ENCODE results near the gene ARSA. TPM values are rescaled to one million over a fixed set of nuclear protein-coding genes. Genes with fewer than 3 reads are reported as not detected.
A peak's percentile ranks its signal among the peaks of the same experiment; 100 is the strongest.

The ARSA gene
- total RNA-seq, result 21.3 TPM

- no peaks in the 10 kb centered on the region for H3K9me3 ChIP-seq (ENCODE audit: low read depth, low read length)
- peak within 1 kb of the TSS; percentile 68 for H3K4me3 ChIP-seq (ENCODE audit: low read length)
- peaks cover 27% of the 10 kb centered on the region for H3K4me1 ChIP-seq (ENCODE audit: insufficient read depth, low read length)
- no peaks in the 10 kb centered on the region for H3K27me3 ChIP-seq (ENCODE audit: insufficient read depth, low read length)
Observed at GRCh38 chr22:50627642-50628542, at the start of gene ARSA. Gene ARSA, minus strand, starts transcription at chr22:50628152. Its CDS starts 373 bp downstream, at chr22:50627779.

- no peak overlapping the region for H3K4me3 ChIP-seq (ENCODE audit: low read length)
- H3K9me3 ChIP-seq (ENCODE audit: low read depth, low read length), result no peaks in the 10 kb centered on the region
- peaks cover 11% of the 10 kb centered on the region for H3K4me1 ChIP-seq (ENCODE audit: insufficient read depth, low read length)
- H3K27me3 ChIP-seq (ENCODE audit: insufficient read depth, low read length), result peaks cover 27% of the 10 kb centered on the region
Observed at GRCh38 chr22:50676661-50677492, 48.9 kb upstream of the ARSA start.

- no peaks in the 10 kb centered on the region for H3K9me3 ChIP-seq (ENCODE audit: low read depth, low read length)
- peaks cover 11% of the 10 kb centered on the region for H3K4me1 ChIP-seq (ENCODE audit: insufficient read depth, low read length)
- H3K27me3 ChIP-seq (ENCODE audit: insufficient read depth, low read length), result peaks cover 30% of the 10 kb centered on the region
- H3K4me3 ChIP-seq (ENCODE audit: low read length), result no peak overlapping the region
Observed at GRCh38 chr22:50676180-50676636, 48.3 kb upstream of the ARSA start.

GRCh38 chr22:50675553-50676179, 47.7 kb upstream of the ARSA start:
- no peak overlapping the region for H3K4me3 ChIP-seq (ENCODE audit: low read length)
- no peaks in the 10 kb centered on the region for H3K9me3 ChIP-seq (ENCODE audit: low read depth, low read length)
- H3K27me3 ChIP-seq (ENCODE audit: insufficient read depth, low read length), result peaks cover 30% of the 10 kb centered on the region
- peaks cover 11% of the 10 kb centered on the region for H3K4me1 ChIP-seq (ENCODE audit: insufficient read depth, low read length)

- Histone ChIP-seq H3K4me3 (ENCODE audit: low read length) (no peak overlapping the region), H3K4me1 (ENCODE audit: insufficient read depth, low read length) (peaks cover 11% of the 10 kb centered on the region), H3K27me3 (ENCODE audit: insufficient read depth, low read length) (peaks cover 30% of the 10 kb centered on the region), H3K9me3 (ENCODE audit: low read depth, low read length) (no peaks in the 10 kb centered on the region)
Observed at GRCh38 chr22:50674606-50675552, 46.9 kb upstream of the ARSA start.

- Histone ChIP-seq H3K27me3 (ENCODE audit: insufficient read depth, low read length) (peaks cover 30% of the 10 kb centered on the region), H3K9me3 (ENCODE audit: low read depth, low read length) (no peaks in the 10 kb centered on the region), H3K4me1 (ENCODE audit: insufficient read depth, low read length) (peaks cover 11% of the 10 kb centered on the region), H3K4me3 (ENCODE audit: low read length) (no peak overlapping the region)
Observed at GRCh38 chr22:50674130-50674500, 46.2 kb upstream of the ARSA start.

GRCh38 chr22:50673231-50674129, 45.5 kb upstream of the ARSA start:
- Histone ChIP-seq H3K27me3 (ENCODE audit: insufficient read depth, low read length) (peaks cover 30% of the 10 kb centered on the region), H3K4me3 (ENCODE audit: low read length) (no peak overlapping the region), H3K9me3 (ENCODE audit: low read depth, low read length) (no peaks in the 10 kb centered on the region), H3K4me1 (ENCODE audit: insufficient read depth, low read length) (peaks cover 11% of the 10 kb centered on the region)

GRCh38 chr22:50672471-50673230, 44.7 kb upstream of the ARSA start, which contains the start of gene SHANK3:
Gene SHANK3, plus strand, starts transcription at chr22:50672823.
- no peaks in the 10 kb centered on the region for H3K9me3 ChIP-seq (ENCODE audit: low read depth, low read length)
- peaks cover 11% of the 10 kb centered on the region for H3K4me1 ChIP-seq (ENCODE audit: insufficient read depth, low read length)
- H3K4me3 ChIP-seq (ENCODE audit: low read length), result no peak within 1 kb of the TSS
- peaks cover 30% of the 10 kb centered on the region for H3K27me3 ChIP-seq (ENCODE audit: insufficient read depth, low read length)

- H3K4me3 ChIP-seq (ENCODE audit: low read length), result no peak overlapping the region
- H3K9me3 ChIP-seq (ENCODE audit: low read depth, low read length), result no peaks in the 10 kb centered on the region
- H3K4me1 ChIP-seq (ENCODE audit: insufficient read depth, low read length), result peaks cover 11% of the 10 kb centered on the region
- H3K27me3 ChIP-seq (ENCODE audit: insufficient read depth, low read length), result peaks cover 30% of the 10 kb centered on the region
Observed at GRCh38 chr22:50672041-50672440, 44.1 kb upstream of the ARSA start.

GRCh38 chr22:50671641-50672040, 43.7 kb upstream of the ARSA start:
- H3K4me1 ChIP-seq (ENCODE audit: insufficient read depth, low read length), result peaks cover 11% of the 10 kb centered on the region
- H3K9me3 ChIP-seq (ENCODE audit: low read depth, low read length), result no peaks in the 10 kb centered on the region
- H3K27me3 ChIP-seq (ENCODE audit: insufficient read depth, low read length), result peaks cover 30% of the 10 kb centered on the region
- no peak overlapping the region for H3K4me3 ChIP-seq (ENCODE audit: low read length)

GRCh38 chr22:50670914-50671538, 43.1 kb upstream of the ARSA start:
- H3K27me3 ChIP-seq (ENCODE audit: insufficient read depth, low read length), result peaks cover 30% of the 10 kb centered on the region

GRCh38 chr22:50670513-50670912, 42.6 kb upstream of the ARSA start:
- no peak overlapping the region for H3K4me3 ChIP-seq (ENCODE audit: low read length)
- H3K27me3 ChIP-seq (ENCODE audit: insufficient read depth, low read length), result peaks cover 25% of the 10 kb centered on the region
- H3K4me1 ChIP-seq (ENCODE audit: insufficient read depth, low read length), result peaks cover 11% of the 10 kb centered on the region
- no peaks in the 10 kb centered on the region for H3K9me3 ChIP-seq (ENCODE audit: low read depth, low read length)

More at GRCh38 chr22:50670914-50671538, 43.1 kb upstream of the ARSA start:
- H3K4me3 ChIP-seq (ENCODE audit: low read length), result no peak overlapping the region
- no peaks in the 10 kb centered on the region for H3K9me3 ChIP-seq (ENCODE audit: low read depth, low read length)
- peaks cover 11% of the 10 kb centered on the region for H3K4me1 ChIP-seq (ENCODE audit: insufficient read depth, low read length)

Data from mononuclear cell (primary cell).